GM23248 (cell line): ENCODE measurements around the gene HOMER2.

ENCODE experiments used
- EZH2 ChIP-seq: fragments of 200-600 bp; sonication (generic); IDR thresholded peaks from 2 replicates; pipeline ENCODE4 v1.6.1; 2018; ENCODE audit warnings: antibody characterized with exemption, mild to moderate bottlenecking; ENCODE audit not compliant: insufficient read depth, poor library complexity, severe bottlenecking
- EZH2phosphoT487 ChIP-seq: fragments of 200-600 bp; sonication (generic); IDR thresholded peaks from 2 replicates; pipeline ENCODE4 v1.6.1; 2018; ENCODE audit warnings: antibody characterized with exemption, moderate library complexity, mild to moderate bottlenecking, low read depth; ENCODE audit not compliant: insufficient read depth

DNA sequence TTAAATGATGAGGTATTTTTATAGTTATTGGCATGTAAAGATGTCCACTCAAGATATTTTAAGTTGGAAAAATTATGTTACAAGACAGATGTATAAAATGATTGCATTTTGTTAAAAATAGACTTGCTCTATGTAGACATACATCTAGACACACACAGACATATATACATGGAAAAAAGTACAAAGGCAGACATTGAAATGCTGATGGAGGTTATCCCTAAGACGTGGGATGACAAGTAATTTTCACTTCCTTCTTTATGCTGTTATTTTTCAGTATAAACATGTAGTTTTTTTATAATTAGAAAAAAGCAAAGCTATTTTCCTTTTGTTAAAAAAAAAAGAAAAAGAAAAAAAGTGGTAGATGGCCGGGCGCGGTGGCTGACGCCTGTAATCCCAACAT is 7.2 kb downstream of the HOMER2 start:
- no peak for TF ChIP-seq EZH2
- TF ChIP-seq EZH2phosphoT487 = no peak
